Upper lobe of left lung (tissue), 6 donors: ENCODE data around the gene STON2. TPM values are rescaled to one million over a fixed set of nuclear protein-coding genes. Genes with fewer than 3 reads are reported as not detected.

ENCODE experiments used
- ATAC-seq, 2 donors: fragments of 200-7000 bp; cut with Tn5 transposase; one replicate each; pipeline ENCODE4 v1.9.1; 2022; ENCODE audit warnings: mild to moderate bottlenecking in 2 of 2, moderate library complexity in 2 of 2; ENCODE audit not compliant: low FRiP score in 2 of 2
- DNase-seq, 2 donors: peaks; one replicate each; pipeline ENCODE4 v3.0.0-alpha.2; 2019 to 2020
- H3K27ac ChIP-seq, 4 donors: fragments of 200-600 bp; sonication (generic); one replicate each; pipeline ENCODE4 v1.5.1; 2016 to 2019
- H3K27me3 ChIP-seq, 4 donors: fragments of 200-600 bp; sonication (generic); one replicate each; pipeline ENCODE4 v1.5.1; 2017 to 2019
- H3K36me3 ChIP-seq, 4 donors: fragments of 200-600 bp; sonication (generic); one replicate each; pipeline ENCODE4 v1.5.1; 2016 to 2019
- H3K4me1 ChIP-seq, 4 donors: fragments of 200-600 bp; sonication (generic); one replicate each; pipeline ENCODE4 v1.5.1; 2018 to 2019
- H3K4me3 ChIP-seq, 4 donors: fragments of 200-600 bp; sonication (generic); one replicate each; pipeline ENCODE4 v1.5.1; 2017 to 2019; ENCODE audit warnings: mild to moderate bottlenecking in 2 of 4, moderate library complexity in 1 of 4
- H3K9me3 ChIP-seq, 4 donors: fragments of 200-600 bp; sonication (generic); one replicate each; pipeline ENCODE4 v1.5.1; 2018 to 2019
- EP300 ChIP-seq, 4 donors: sonication (generic); formaldehyde crosslinking; IDR thresholded peaks; one replicate each; pipeline ENCODE4 v1.5.1; 2017; ENCODE audit warnings: antibody characterized with exemption in 4 of 4, control low read depth in 2 of 4
- POLR2A ChIP-seq, 4 donors: fragments of 450-650 bp; IDR thresholded peaks; one replicate each; pipeline ENCODE4 v1.5.1; 2016 to 2017; ENCODE audit warnings: antibody characterized with exemption in 4 of 4, mild to moderate bottlenecking in 2 of 4
- POLR2AphosphoS5 ChIP-seq, 2 donors: sonication (generic); formaldehyde crosslinking; IDR thresholded peaks; one replicate each; pipeline ENCODE4 v1.5.1; 2017; ENCODE audit warnings: antibody characterized with exemption in 2 of 2
- WGBS, 2 donors: methylation state at CpG; one replicate each; pipeline ENCODE4 v1.1.5; 2017 to 2018; 5-methylcytosine and 5-hydroxymethylcytosine counted together
- total RNA-seq, 6 donors: library from RNA; depleted of rRNA in 4 of 6; stranded (reverse); fragments of >200 nt in 4 of 6; gene quantifications; one replicate each; pipeline versions ENCODE4 v1.1.0 to v1.2.1, GENCODE V29; 2016 to 2021
- TF ChIP-seq, protein P1 (sequence below), 6 experiments: fragments of 450-650 bp in 4 of 6; fragments of 200-600 bp in 2 of 6; sonication (generic) in 2 of 6; IDR thresholded peaks; one replicate each; pipeline ENCODE4 v1.5.1; 2016 to 2019; ENCODE audit warnings: antibody characterized with exemption in 6 of 6
- donor health status: DM: no; HTN: no; CAD: no; lungs with moderate emphysema.
- donor health status: DM: no; HTN: yes; CAD: no; lungs with severe emphysema.

STON2 gene
- total RNA-seq, 6 donors from 2014 or later, result 22.3 to 34.8 (median 26.7) TPM

DNA sequence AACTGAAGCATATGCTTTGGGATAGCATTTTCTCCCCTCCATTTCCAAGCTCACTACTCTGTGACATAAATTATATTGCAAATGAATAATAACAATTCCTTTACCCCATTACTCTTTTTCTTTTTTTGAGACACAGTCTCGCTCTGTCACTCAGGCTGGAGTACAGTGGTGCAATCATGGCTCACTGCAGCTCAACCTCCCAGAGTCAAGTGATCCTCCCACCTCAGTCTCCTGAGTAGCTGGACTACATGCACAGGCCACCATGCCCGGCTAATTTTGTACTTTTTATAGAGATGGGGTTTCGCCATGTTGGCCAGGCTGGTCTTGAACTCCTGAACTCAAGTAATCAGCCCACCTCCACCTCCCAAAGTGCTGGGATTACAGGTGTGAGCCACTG, 130.1 kb downstream of the STON2 start:
- Histone ChIP-seq H3K27ac (no peak overlapping the region), H3K4me1 (no peaks in the 10 kb centered on the region), H3K27me3 (no peaks in the 10 kb centered on the region), H3K9me3 (no peaks in the 10 kb centered on the region), H3K36me3 (peaks cover 0 to 7% (median 0%) of the 10 kb centered on the region in 4 donors), H3K4me3 (no peak overlapping the region)
- TF ChIP-seq EP300 (IDR thresholded peaks at IDR 0.05) (no peak), POLR2A (IDR thresholded peaks at IDR 0.05) (no peak), POLR2AphosphoS5 (IDR thresholded peaks at IDR 0.05) (no peak)
- TF ChIP-seq, protein P1, sequence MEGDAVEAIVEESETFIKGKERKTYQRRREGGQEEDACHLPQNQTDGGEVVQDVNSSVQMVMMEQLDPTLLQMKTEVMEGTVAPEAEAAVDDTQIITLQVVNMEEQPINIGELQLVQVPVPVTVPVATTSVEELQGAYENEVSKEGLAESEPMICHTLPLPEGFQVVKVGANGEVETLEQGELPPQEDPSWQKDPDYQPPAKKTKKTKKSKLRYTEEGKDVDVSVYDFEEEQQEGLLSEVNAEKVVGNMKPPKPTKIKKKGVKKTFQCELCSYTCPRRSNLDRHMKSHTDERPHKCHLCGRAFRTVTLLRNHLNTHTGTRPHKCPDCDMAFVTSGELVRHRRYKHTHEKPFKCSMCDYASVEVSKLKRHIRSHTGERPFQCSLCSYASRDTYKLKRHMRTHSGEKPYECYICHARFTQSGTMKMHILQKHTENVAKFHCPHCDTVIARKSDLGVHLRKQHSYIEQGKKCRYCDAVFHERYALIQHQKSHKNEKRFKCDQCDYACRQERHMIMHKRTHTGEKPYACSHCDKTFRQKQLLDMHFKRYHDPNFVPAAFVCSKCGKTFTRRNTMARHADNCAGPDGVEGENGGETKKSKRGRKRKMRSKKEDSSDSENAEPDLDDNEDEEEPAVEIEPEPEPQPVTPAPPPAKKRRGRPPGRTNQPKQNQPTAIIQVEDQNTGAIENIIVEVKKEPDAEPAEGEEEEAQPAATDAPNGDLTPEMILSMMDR (IDR thresholded peaks at IDR 0.05), result no peak
- WGBS, 2 donors, result 81 to 82% methylated on average over 3 of the region's 3 CpGs
- DNase-seq, result no peak
- ATAC-seq, result no peak

DNA sequence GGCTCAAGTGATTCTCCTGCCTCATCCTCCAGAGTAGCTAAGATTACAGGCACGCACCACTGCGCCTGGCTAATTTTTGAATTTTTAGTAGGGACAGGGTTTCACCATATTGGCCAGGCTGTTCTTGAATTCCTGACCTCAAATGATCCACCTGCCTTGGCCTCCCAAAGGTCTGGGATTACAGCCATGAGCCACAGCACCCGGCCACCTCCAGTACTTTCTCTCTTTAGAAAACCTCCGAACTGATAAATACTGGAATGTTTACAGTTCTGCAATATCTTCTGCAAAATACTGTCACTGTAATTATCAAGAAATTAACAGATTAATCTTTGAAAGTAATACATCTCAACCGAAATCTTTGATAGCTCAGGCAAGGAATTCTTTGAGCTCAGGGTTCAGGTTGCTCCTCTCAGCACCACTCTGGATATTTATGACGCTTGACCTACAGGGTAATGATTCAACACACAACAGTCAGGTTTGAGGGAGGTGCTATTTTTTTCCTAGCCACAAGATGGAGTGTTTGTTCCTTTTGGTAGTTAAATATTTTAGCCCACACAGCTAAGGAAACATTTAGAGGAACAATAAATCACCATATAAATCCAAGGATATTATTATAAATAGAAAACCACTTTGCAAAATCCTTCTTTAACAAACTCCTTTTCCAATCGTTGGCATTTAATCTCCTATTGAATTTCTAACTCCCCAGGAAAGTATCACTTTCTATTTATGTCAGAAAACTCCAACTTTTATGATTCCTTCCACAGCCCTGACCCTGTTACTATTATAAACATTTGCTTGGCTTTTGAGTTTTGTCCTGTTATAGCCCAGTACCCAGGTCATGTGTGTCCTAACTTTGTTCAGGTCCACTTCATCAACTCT, 130.8 kb downstream of the STON2 start:
- Histone ChIP-seq H3K27ac (no peak overlapping the region), H3K27me3 (no peaks in the 10 kb centered on the region), H3K4me1 (no peaks in the 10 kb centered on the region), H3K4me3 (no peak overlapping the region), H3K36me3 (peaks cover 0 to 7% (median 0%) of the 10 kb centered on the region in 4 donors), H3K9me3 (no peaks in the 10 kb centered on the region)
- DNase-seq (no peak), ATAC-seq (peak; percentile 76 to 85)
- TF ChIP-seq, protein P1 (IDR thresholded peaks at IDR 0.05), result peak; percentile 66 to 87 (median 78)
- TF ChIP-seq POLR2AphosphoS5 (IDR thresholded peaks at IDR 0.05), result no peak
- WGBS, 2 donors, result 43 to 46% methylated on average over 7 of the region's 7 CpGs

DNA sequence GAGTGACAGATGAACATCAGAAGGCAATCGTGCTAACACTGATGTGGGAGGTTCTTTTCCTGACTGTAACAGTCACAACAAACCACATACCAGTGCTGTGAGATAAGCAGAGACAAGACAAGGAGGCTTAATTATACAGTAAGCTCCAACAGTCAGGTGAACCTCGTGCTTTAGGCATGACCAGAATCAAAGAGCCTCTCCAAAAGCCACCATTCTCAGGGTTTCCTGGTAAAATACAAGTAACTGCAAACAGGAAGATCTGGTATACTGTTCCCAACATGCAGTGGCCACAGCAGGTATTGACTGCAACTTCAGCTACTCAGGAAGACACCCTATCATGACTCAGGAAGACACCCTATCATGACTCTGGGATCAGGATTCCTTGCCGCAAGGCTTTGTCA, 132.1 kb downstream of the STON2 start:
- Histone ChIP-seq H3K4me3 (no peak overlapping the region), H3K4me1 (no peaks in the 10 kb centered on the region), H3K27ac (no peak overlapping the region), H3K27me3 (no peaks in the 10 kb centered on the region), H3K36me3 (peaks cover 0 to 7% (median 0%) of the 10 kb centered on the region in 4 donors), H3K9me3 (no peaks in the 10 kb centered on the region)
- ATAC-seq (no peak), DNase-seq (no peak)
- WGBS, 2 donors, result 42% methylated on average over 2 to 3 of the region's 3 CpGs
- no peak for TF ChIP-seq POLR2AphosphoS5 (IDR thresholded peaks at IDR 0.05)
- TF ChIP-seq EP300 (IDR thresholded peaks at IDR 0.05), result no peak
- TF ChIP-seq, protein P1 (IDR thresholded peaks at IDR 0.05), result no peak
- no peak for TF ChIP-seq POLR2A (IDR thresholded peaks at IDR 0.05)

DNA sequence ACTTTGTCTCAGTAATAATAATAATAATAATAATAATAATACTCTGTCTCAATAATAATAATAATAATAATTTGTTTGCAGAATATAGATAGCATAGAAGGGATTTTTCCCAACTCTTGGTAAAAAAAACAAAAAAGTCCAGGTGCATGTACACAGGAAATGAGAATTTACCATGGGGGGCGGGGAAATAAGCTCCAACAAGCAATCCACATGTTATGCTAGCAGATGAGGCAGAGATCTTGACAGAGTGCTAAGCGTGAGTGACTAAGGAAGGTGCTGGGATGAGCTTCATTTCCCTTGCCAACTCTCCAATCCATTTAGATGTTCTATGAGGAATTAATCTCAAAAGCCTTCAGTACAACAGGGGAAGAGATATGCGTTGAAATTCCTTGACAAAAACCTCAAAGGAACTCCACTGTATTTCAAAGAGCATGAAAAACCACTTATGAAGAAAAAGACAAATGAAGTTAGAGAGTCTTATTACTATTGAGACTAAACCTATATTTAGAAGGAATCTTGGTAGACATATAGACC, 134.4 kb downstream of the STON2 start:
- TF ChIP-seq POLR2AphosphoS5 (IDR thresholded peaks at IDR 0.05) (no peak), POLR2A (IDR thresholded peaks at IDR 0.05) (no peak), EP300 (IDR thresholded peaks at IDR 0.05) (no peak)
- TF ChIP-seq, protein P1 (IDR thresholded peaks at IDR 0.05), result no peak
- H3K4me3 ChIP-seq, result no peak overlapping the region
- H3K27ac ChIP-seq, result no peak overlapping the region
- H3K27me3 ChIP-seq, result no peaks in the 10 kb centered on the region
- H3K9me3 ChIP-seq, result no peaks in the 10 kb centered on the region
- DNase-seq (no peak), ATAC-seq (no peak)
- peaks cover 0 to 7% (median 0%) of the 10 kb centered on the region in 4 donors for H3K36me3 ChIP-seq
- 63 to 71% methylated on average over 3 of the region's 3 CpGs for WGBS, 2 donors
- H3K4me1 ChIP-seq, result no peaks in the 10 kb centered on the region
